GM13976 (cell line): Measurements from ENCODE around the gene RAB11FIP5.

Experiments
- DNase-seq: peaks from one replicate; pipeline ENCODE4 v3.0.0; 2012; ENCODE audit warnings: low spot score
- CTCF ChIP-seq: IDR thresholded peaks from 2 replicates; pipeline ENCODE4 v1.5.1; 2012; ENCODE audit warnings: borderline replicate concordance, mild to moderate bottlenecking; ENCODE audit not compliant: insufficient read depth; ENCODE audit errors: extremely low read depth, missing control alignments, control extremely low read depth
- in situ Hi-C: fragments of 300-500 bp; cut with MboI; formaldehyde crosslinking; loops from one replicate; pipeline ENCODE4 v1.12.0; 2022; ENCODE audit warnings: low sequenced_read_pairs, mixed read lengths, inconsistent platforms; ENCODE audit not compliant: unreplicated experiment

Gene RAB11FIP5

GRCh38 chr2:73083886-73084800 lies 28.6 kb downstream of the RAB11FIP5 start:
- DNase-seq = no peak
- TF ChIP-seq CTCF = no peak
- in situ Hi-C loops = loop anchor here (10.0 kb wide), 1 partner anchor 81 kb away; no protein-coding TSS in a partner anchor

- TF ChIP-seq CTCF = no peak
- in situ Hi-C loops = loop anchor here (10.0 kb wide), 1 partner anchor 82 kb away; no protein-coding TSS in a partner anchor
- DNase-seq = no peak
Measured at GRCh38 chr2:73082523-73083410, 30.0 kb downstream of the RAB11FIP5 start.

- in situ Hi-C loops = loop anchor here (10.0 kb wide), 1 partner anchor 84 kb away; no protein-coding TSS in a partner anchor
- no peak for DNase-seq
- TF ChIP-seq CTCF = no peak
Measured at GRCh38 chr2:73081181-73081671, 31.5 kb downstream of the RAB11FIP5 start.

GRCh38 chr2:73080321-73081131 lies 32.2 kb downstream of the RAB11FIP5 start:
- no peak for TF ChIP-seq CTCF
- DNase-seq = no peak

GRCh38 chr2:73079636-73080035 lies 33.1 kb downstream of the RAB11FIP5 start:
- DNase-seq = no peak
- TF ChIP-seq CTCF = no peak
- in situ Hi-C loops = loop anchor here (10.0 kb wide), 1 partner anchor 85 kb away; no protein-coding TSS in a partner anchor

More at GRCh38 chr2:73080321-73081131, 32.2 kb downstream of the RAB11FIP5 start:
- in situ Hi-C loops = loop anchor here (10.0 kb wide), 1 partner anchor 84 kb away; no protein-coding TSS in a partner anchor
